ENCODE measurements around the gene NATD1. TPM values are rescaled to one million over a fixed set of nuclear protein-coding genes. Genes with fewer than 3 reads are reported as not detected.
A peak's percentile ranks its signal among the peaks of the same experiment; 100 is the strongest.

Gene NATD1
- total and polyA plus RNA-seq, 9 of the 15 experiments (the other 6 are each of a cell fraction or from before 2014, with no cell fraction given): 0.24 to 5.4 (median 1.6) TPM

DNA sequence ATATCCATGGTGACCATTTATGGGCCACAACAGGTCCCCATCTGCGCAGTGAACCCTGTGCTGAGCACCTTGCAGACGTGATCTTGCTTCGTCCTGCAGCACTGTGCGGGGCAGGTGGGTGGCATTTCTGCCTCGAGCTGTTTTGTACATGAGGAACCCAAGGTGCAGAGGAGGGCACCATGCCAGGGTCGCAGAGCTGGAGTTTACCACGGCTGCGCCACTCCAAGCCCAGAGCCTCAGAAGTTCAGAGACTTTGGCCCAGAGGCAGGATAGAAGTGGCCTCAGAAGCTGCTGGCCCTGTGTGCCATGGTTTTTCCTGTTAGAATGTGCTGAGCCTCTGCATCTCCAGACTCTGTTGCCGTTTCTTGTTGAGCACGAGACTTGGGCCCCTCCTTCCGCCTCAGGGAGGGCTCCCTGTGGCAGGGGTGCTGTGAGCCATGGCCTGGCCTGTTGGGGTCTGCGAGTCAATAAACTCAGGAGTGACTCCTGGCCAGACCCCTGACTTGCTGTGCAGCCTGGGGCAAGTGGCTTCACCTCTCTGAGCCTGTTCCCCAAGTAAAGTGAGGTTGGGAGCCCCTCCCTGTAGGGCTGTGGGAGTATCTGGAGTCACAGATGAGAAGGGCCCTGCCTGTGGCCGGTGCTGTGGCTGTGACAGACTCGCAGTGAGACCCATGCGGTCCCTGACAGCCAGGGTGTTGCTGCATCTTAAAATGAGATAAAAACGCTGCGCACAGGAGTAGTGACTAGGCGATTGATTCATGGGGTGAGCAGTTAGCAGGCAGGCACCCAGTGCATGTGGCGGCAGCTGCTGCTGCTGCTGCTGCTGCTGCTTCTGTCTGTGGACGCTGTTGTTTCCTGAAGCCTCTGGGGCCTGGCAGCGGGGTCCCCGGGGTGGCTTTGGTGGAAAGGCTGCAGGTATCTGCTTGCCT lies 43.2 kb upstream of the NATD1 start (continued):
- no peak for TF ChIP-seq BRF1 (IDR thresholded peaks at IDR 0.05; ENCODE audit: borderline replicate concordance, extremely low read depth, insufficient read length)
- no peak for TF ChIP-seq JUN (IDR thresholded peaks at IDR 0.05; ENCODE audit: borderline replicate concordance, low read depth, low read length)
- no peak for TF ChIP-seq JUN (CRISPR knock-in tag; IDR thresholded peaks at IDR 0.05; ENCODE audit: borderline replicate concordance)
- TF ChIP-seq TOE1 (IDR thresholded peaks at IDR 0.05; ENCODE audit: borderline replicate concordance): no peak
- no peak for TF ChIP-seq TOE1 (CRISPR knock-in tag; IDR thresholded peaks at IDR 0.05; ENCODE audit: borderline replicate concordance, low read depth)
- TF ChIP-seq NONO (IDR thresholded peaks at IDR 0.05; ENCODE audit: low read depth in 2 of 2, low read length in 1 of 2): no peak
- TF ChIP-seq ZNF3 (CRISPR knock-in tag; IDR thresholded peaks at IDR 0.05): no peak
- no peak for TF ChIP-seq MCM5 (IDR thresholded peaks at IDR 0.05; ENCODE audit: low read depth)
- TF ChIP-seq, protein P1, sequence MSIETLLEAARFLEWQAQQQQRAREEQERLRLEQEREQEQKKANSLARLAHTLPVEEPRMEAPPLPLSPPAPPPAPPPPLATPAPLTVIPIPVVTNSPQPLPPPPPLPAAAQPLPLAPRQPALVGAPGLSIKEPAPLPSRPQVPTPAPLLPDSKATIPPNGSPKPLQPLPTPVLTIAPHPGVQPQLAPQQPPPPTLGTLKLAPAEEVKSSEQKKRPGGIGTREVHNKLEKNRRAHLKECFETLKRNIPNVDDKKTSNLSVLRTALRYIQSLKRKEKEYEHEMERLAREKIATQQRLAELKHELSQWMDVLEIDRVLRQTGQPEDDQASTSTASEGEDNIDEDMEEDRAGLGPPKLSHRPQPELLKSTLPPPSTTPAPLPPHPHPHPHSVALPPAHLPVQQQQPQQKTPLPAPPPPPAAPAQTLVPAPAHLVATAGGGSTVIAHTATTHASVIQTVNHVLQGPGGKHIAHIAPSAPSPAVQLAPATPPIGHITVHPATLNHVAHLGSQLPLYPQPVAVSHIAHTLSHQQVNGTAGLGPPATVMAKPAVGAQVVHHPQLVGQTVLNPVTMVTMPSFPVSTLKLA (conservative IDR thresholded peaks at IDR 0.05): peak; percentile 51 to 78; a peak in 3 of 4 replicates
- TF ChIP-seq MEIS2 (IDR thresholded peaks at IDR 0.05; ENCODE audit: partially characterized antibody): peak; percentile 81
- TF ChIP-seq BCOR (IDR thresholded peaks at IDR 0.05): peak; percentile 99
- TF ChIP-seq MIER1 (IDR thresholded peaks at IDR 0.05; ENCODE audit: low read depth): no peak
- TF ChIP-seq, protein P2, sequence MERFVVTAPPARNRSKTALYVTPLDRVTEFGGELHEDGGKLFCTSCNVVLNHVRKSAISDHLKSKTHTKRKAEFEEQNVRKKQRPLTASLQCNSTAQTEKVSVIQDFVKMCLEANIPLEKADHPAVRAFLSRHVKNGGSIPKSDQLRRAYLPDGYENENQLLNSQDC (CRISPR knock-in tag; IDR thresholded peaks at IDR 0.05): no peak
- 0 out of 2 replicates have a peak, but pooled peaks have one; percentile 16 for TF ChIP-seq POLR2AphosphoS5 (IDR thresholded peaks at IDR 0.05; ENCODE audit: control insufficient read depth, insufficient read depth, low read depth, low read length)
- no peak for TF ChIP-seq HNRNPLL (IDR thresholded peaks at IDR 0.05; ENCODE audit: low read depth, low read length, poor library complexity, severe bottlenecking)
- TF ChIP-seq ZNF766 (CRISPR knock-in tag; conservative IDR thresholded peaks at IDR 0.05): no peak
- TF ChIP-seq ZNF133 (CRISPR knock-in tag; IDR thresholded peaks at IDR 0.05): no peak
- peak; percentile 80 for TF ChIP-seq SMARCA5 (IDR thresholded peaks at IDR 0.05)
- TF ChIP-seq, protein P3, sequence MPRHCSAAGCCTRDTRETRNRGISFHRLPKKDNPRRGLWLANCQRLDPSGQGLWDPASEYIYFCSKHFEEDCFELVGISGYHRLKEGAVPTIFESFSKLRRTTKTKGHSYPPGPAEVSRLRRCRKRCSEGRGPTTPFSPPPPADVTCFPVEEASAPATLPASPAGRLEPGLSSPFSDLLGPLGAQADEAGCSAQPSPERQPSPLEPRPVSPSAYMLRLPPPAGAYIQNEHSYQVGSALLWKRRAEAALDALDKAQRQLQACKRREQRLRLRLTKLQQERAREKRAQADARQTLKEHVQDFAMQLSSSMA (CRISPR knock-in tag; IDR thresholded peaks at IDR 0.05): no peak
- no peak for TF ChIP-seq ZKSCAN8 (CRISPR knock-in tag; IDR thresholded peaks at IDR 0.05)
- no peak for TF ChIP-seq ZNF24 (IDR thresholded peaks at IDR 0.05)
- peak; percentile 29 for TF ChIP-seq DACH1 (IDR thresholded peaks at IDR 0.05; ENCODE audit: partially characterized antibody)
- TF ChIP-seq, protein P4, sequence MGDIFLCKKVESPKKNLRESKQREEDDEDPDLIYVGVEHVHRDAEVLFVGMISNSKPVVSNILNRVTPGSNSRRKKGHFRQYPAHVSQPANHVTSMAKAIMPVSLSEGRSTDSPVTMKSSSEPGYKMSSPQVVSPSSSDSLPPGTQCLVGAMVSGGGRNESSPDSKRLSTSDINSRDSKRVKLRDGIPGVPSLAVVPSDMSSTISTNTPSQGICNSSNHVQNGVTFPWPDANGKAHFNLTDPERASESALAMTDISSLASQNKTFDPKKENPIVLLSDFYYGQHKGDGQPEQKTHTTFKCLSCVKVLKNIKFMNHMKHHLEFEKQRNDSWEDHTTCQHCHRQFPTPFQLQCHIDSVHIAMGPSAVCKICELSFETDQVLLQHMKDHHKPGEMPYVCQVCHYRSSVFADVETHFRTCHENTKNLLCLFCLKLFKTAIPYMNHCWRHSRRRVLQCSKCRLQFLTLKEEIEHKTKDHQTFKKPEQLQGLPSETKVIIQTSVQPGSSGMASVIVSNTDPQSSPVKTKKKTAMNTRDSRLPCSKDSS (IDR thresholded peaks at IDR 0.05; ENCODE audit: low read depth, partially characterized antibody): no peak
- TF ChIP-seq MED1 (CRISPR knock-in tag; IDR thresholded peaks at IDR 0.05; ENCODE audit: borderline replicate concordance): no peak
- TF ChIP-seq MEF2A (IDR thresholded peaks at IDR 0.05; ENCODE audit: control insufficient read depth, low read depth, low read length): no peak

Measured in K562 (cell line).